Left ventricle myocardium inferior (tissue), 1 donor: Measurements from ENCODE around the gene ARHGAP26. TPM values are rescaled to one million over a fixed set of nuclear protein-coding genes. Genes with fewer than 3 reads are reported as not detected.

Source experiments
- DNase-seq: peaks from one replicate; pipeline ENCODE4 v3.0.0-alpha.2; 2020
- H3K27ac ChIP-seq: fragments of 200-600 bp; replicated peaks from 2 replicates; pipeline ENCODE4 v1.8.0; 2021
- H3K27me3 ChIP-seq: fragments of 200-600 bp; 2 replicates; pipeline ENCODE4 v1.8.0; 2021; ENCODE audit warnings: low read depth
- H3K36me3 ChIP-seq: fragments of 200-600 bp; 2 replicates; pipeline ENCODE4 v1.8.0; 2021
- H3K4me1 ChIP-seq: fragments of 200-600 bp; 2 replicates; pipeline ENCODE4 v1.8.0; 2021
- H3K4me3 ChIP-seq: fragments of 200-600 bp; 2 replicates; pipeline ENCODE4 v1.8.0; 2021; ENCODE audit warnings: mild to moderate bottlenecking, moderate library complexity
- H3K9me3 ChIP-seq: fragments of 200-600 bp; replicated peaks from 2 replicates; pipeline ENCODE4 v1.8.0; 2021
- intact Hi-C: fragments of 100-400 bp; cut with micrococcal nuclease; formaldehyde crosslinking; loops from one replicate; pipeline ENCODE4 v1.11.0; 2022
- total RNA-seq: library from RNA; stranded (reverse); fragmentation: NEBNext Ultra II Directional; extraction: Animal tissue kit (Norgen Biotek cat#: 25700); gene quantifications from one replicate; pipeline ENCODE4 v1.2.1, GENCODE V29; 2021
- TF ChIP-seq, protein P1 (sequence below): fragments of 200-600 bp; IDR thresholded peaks from 2 replicates; pipeline ENCODE4 v1.8.0; 2021; ENCODE audit warnings: antibody characterized with exemption, mild to moderate bottlenecking, borderline replicate concordance
- donor health status: DM: no; HTN: yes; CAD: no; lungs with severe emphysema.

Gene ARHGAP26
- total RNA-seq, 1 donor from 2014 or later: 35.7 TPM

DNA sequence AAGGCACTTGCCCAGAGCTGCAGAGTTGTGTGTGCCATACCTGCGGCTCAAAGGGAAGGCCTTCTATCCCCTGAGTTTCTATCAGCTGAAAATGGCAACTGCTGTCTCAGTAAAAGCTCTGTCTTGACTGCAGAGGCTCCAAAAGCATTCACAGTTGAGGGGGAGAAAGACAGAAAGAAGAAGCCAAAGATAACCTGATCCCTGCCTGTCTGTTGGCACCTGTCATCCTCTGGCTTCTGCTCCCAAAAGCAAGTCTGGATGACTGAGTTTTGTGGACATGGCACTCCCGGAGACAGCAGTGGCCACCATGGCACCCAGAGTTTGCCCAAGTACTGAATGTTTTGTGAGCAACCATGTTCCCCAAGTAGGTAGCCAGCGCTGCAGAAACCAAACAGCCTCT, 456.7 kb downstream of the ARHGAP26 start:
- Histone ChIP-seq H3K36me3 (peaks cover 26% of the 10 kb centered on the region), H3K4me3 (no peak overlapping the region), H3K27ac (no peak overlapping the region), H3K9me3 (no peaks in the 10 kb centered on the region), H3K27me3 (no peaks in the 10 kb centered on the region), H3K4me1 (peaks cover 30% of the 10 kb centered on the region)
- DNase-seq: no peak
- TF ChIP-seq, protein P1, sequence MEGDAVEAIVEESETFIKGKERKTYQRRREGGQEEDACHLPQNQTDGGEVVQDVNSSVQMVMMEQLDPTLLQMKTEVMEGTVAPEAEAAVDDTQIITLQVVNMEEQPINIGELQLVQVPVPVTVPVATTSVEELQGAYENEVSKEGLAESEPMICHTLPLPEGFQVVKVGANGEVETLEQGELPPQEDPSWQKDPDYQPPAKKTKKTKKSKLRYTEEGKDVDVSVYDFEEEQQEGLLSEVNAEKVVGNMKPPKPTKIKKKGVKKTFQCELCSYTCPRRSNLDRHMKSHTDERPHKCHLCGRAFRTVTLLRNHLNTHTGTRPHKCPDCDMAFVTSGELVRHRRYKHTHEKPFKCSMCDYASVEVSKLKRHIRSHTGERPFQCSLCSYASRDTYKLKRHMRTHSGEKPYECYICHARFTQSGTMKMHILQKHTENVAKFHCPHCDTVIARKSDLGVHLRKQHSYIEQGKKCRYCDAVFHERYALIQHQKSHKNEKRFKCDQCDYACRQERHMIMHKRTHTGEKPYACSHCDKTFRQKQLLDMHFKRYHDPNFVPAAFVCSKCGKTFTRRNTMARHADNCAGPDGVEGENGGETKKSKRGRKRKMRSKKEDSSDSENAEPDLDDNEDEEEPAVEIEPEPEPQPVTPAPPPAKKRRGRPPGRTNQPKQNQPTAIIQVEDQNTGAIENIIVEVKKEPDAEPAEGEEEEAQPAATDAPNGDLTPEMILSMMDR: no peak
- intact Hi-C loops: no loop called here

GRCh38 chr5:143227301-143227700, 457.1 kb downstream of the ARHGAP26 start:
- Histone ChIP-seq H3K4me3 (no peak overlapping the region), H3K9me3 (no peaks in the 10 kb centered on the region), H3K27me3 (no peaks in the 10 kb centered on the region), H3K4me1 (peaks cover 30% of the 10 kb centered on the region), H3K36me3 (peaks cover 25% of the 10 kb centered on the region), H3K27ac (no peak overlapping the region)
- no peak for DNase-seq
- intact Hi-C loops: no loop called here
- TF ChIP-seq, protein P1: no peak

DNA sequence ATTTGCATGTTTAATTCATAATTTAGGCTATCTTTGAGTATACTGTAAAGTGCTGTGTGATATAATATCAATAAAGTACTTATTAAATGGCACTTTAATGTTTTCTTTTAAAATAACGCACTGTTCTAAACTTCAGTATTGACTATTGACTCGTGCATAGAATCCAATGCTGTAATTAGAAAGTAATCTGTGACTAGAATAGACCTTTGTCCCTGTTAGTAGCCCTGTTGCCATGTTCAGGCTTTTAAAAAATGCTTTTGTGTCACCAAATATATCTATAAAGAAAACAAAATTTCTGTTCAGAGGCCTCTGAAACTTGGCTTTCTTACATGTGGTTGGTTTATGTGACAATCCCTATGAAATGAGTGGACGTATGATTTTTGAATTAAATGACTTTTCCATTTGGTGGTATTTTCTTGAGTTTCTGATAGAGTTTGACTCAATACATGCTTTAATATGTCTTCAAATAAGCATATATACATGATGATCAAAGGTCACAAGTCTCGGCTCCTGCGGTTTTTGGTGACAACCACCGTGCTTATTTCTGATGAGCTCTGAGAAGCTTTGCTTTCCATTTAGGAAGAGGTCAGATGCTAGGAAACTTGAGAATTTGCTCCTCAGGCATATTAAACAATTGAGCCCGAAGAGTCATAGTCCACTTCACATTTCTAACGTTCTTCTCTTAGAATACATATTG, 458.6 kb downstream of the ARHGAP26 start:
- DNase-seq: no peak
- peaks cover 22% of the 10 kb centered on the region for H3K4me1 ChIP-seq
- TF ChIP-seq, protein P1: no peak
- no peak overlapping the region for H3K4me3 ChIP-seq
- intact Hi-C loops: no loop called here
- no peaks in the 10 kb centered on the region for H3K9me3 ChIP-seq
- no peaks in the 10 kb centered on the region for H3K27me3 ChIP-seq
- H3K27ac ChIP-seq: no peak overlapping the region
- peaks cover 11% of the 10 kb centered on the region for H3K36me3 ChIP-seq

GRCh38 chr5:143229426-143229895, 459.3 kb downstream of the ARHGAP26 start:
- TF ChIP-seq, protein P1: no peak
- peaks cover 22% of the 10 kb centered on the region for H3K4me1 ChIP-seq
- H3K27ac ChIP-seq: no peak overlapping the region
- intact Hi-C loops: no loop called here
- H3K4me3 ChIP-seq: no peak overlapping the region
- peaks cover 4% of the 10 kb centered on the region for H3K36me3 ChIP-seq
- no peaks in the 10 kb centered on the region for H3K9me3 ChIP-seq
- no peaks in the 10 kb centered on the region for H3K27me3 ChIP-seq
- DNase-seq: no peak

DNA sequence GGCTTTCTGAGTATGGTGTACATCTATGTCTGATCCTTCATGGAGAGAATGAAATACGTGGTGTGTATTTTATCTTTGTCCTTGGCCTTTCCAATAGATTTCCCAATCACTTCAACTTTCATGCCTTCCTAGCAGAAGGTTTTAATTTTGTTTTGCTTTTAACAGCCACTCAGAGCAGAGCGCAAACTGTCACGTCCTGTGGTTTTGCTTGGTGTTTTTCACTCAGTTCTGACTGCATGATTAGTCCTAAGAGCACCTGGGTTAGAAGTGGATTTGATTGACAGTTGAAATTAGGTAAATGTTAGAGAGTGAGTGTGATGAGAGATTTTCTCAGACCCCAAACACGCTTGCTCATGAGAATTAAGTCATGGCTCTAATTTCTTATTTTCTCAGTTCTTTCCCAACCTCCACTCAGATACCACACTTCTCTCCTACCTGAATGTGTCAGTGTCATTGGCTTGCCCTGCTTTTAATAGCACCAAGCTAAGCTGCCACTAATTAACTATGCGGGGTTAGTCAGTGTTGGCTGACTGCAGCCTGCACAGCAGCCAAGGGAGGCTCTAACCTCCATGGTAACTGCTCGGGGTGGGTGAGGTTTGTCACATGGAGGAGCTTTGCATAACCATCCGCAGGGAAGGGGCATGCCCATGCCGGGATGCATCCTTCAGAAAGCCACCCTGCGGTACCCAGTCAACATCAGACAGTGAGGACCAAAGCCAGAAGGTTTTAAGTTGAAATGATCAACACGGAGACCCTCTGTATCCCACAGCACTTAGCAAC, 459.9 kb downstream of the ARHGAP26 start:
- H3K27ac ChIP-seq: no peak overlapping the region
- no peaks in the 10 kb centered on the region for H3K27me3 ChIP-seq
- no peak overlapping the region for H3K4me3 ChIP-seq
- H3K36me3 ChIP-seq: peaks cover under 1% of the 10 kb centered on the region
- H3K4me1 ChIP-seq: peaks cover 22% of the 10 kb centered on the region
- intact Hi-C loops: no loop called here
- TF ChIP-seq, protein P1: no peak
- no peak for DNase-seq
- no peaks in the 10 kb centered on the region for H3K9me3 ChIP-seq
